CD4-positive, alpha-beta T cell treated with Interleukin-6 for 4 hours (primary cell): ENCODE data around the gene FBXL4.

Experiments used
- DNase-seq: peaks from one replicate; pipeline ENCODE4 v3.0.0-alpha.2; 2020; ENCODE audit warnings: mixed read lengths

FBXL4 gene

GRCh38 chr6:98947411-98948292, at the start of gene FBXL4:
Gene FBXL4 (minus strand): TSS chr6:98947946. CDS start chr6:98926988, 20,958 bp downstream.
- DNase-seq, result peak; percentile 79

DNA sequence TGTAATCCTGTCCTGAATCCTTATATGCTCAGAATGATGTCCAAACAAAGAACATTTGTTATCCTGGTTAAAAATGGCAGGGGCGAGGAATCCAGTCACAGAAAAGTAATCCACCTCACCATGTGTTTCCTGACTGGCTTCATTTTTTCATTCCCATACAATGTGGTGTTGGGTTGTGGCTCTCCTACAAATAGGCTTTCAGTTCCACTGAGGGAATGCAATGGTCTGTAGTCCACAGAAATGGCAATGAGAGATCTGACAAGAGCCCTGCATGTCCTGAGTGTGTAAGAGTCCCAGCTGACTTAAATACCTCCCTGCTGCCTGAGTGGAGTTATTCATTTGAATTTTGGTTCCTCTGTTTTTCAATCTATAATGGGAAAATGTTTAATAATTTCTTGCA, 47.4 kb upstream of the FBXL4 start:
- DNase-seq, result no peak

DNA sequence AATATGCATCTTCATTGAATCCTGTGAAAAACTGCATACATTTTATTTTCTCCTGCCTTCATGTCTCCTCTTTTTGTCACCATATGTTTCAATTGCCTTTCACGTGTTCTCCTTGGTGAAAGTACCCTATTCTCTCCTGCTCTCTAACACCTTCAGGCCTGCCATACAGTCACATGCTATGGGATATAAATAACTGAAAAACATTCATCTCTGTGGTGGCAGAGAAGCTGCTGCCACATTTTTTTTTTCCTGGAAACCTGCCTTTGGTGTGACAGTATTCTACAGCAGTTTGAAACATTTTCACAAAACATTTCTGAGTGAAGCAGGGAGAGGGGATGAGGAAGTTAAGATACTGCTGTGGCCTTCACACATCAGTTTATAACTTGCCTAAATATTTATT, 44.8 kb upstream of the FBXL4 start:
- DNase-seq, result no peak

- no peak for DNase-seq
These were observed 38.4 kb upstream of the FBXL4 start for GRCh38 chr6:98986071-98986615.

- DNase-seq, result no peak
These were observed 37.6 kb upstream of the FBXL4 start for GRCh38 chr6:98985391-98985790.

DNA sequence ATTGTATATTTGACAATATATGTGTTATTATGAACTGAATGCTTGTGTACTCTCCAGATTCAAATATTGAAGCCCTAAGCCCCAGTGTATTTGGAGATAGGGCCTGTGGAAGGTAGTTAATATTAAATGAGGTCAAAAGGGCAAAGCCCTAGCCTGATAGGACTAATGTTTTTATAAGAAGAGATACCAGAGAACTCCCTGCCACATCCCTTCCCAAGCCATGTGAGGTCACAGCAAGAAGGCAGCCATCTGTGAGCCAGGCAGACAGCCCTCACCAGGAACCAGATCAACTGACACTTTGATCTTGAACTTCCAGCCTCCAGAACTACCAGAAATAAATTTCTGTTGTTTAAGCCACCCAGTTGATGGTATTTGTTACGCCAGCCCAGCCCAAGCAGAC, 36.4 kb upstream of the FBXL4 start:
- DNase-seq, result no peak

DNA sequence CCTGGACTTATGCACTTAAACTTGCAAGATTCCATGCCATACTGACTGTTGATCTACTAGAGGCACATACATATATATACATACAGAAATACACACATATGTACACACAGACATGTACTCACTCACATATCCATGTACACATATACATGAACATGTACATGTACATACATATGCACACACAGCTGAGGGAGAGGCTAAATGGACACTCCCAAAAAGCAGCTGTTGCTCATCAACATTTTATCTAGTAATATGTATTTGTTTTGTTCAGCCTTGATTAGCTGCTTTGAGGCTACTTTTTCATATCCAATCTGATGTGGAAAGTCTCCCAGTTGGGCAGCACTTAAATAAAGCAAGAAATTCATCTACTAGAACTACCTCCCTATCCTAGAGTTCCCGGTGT, 33.7 kb upstream of the FBXL4 start:
- DNase-seq, result no peak

DNA sequence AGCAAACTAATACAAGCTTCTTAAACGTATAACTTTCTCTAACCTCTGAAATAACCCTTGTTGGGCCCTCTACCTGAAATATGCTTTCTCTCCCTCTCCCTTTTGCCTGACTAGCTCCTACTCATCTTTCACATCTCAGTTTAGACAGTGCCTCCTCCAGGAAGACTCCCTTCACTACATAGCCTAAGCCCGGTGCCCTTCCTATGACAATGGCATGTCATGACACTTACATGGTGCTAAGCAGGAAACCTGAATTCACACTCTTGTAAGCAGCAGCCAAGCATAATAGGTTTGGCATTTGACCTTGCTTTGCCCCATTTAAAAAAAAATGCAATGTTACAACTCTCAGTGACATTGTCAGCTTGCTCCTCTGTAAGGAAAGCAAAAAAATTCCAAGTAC, 33.1 kb upstream of the FBXL4 start:
- no peak for DNase-seq

DNA sequence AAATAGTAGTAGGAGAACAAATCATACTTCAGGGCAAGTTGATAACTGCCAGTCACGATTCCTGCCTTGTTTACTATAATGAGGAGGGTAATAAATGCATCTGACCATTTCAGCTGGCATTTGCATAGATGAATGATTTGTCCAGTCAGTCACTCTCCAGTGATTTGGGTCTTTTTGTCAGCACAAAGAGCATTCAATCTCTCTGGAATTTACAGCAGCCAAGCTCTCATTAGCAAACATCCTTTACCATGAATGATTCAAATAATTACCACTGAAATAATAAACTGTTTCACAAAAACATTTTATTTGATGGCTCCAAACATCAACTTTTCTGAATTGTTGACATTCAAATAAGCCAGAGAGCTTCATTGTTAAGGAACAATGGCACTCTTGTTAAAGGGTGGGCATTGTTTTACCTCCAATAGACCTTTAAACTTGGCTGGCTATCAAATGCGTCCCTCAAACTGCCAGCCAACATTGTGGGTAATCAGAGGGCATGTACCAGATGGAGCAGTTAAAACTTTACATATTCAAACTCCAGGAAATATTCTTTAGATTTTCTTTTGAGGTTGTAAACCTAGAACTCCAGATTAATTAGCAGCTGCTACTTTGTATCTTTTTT, 30.0 kb upstream of the FBXL4 start:
- no peak for DNase-seq

GRCh38 chr6:98976674-98977385, 29.1 kb upstream of the FBXL4 start:
- no peak for DNase-seq

DNA sequence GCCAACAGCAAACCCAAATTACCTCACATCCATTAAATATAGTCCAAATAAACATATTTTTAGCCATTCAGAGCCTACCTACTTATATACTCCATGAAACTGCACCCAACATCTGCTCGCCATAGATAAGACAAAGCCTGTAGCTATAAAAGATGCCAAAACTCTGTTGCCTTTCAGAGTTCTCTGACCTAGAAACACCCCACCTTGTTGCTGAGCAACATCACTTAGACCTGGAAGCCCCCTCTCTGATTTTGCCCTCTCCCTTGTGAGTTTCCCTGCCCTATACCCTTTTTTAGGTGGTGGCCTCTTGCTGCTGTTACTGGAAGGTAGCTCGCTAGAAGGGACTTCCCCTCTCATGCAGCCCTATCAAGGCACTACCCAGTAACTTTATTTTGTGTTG, 27.7 kb upstream of the FBXL4 start:
- no peak for DNase-seq

- DNase-seq, result no peak
These were observed 26.6 kb upstream of the FBXL4 start for GRCh38 chr6:98974309-98974708.

GRCh38 chr6:98973571-98973970, 25.8 kb upstream of the FBXL4 start:
- DNase-seq, result no peak

DNA sequence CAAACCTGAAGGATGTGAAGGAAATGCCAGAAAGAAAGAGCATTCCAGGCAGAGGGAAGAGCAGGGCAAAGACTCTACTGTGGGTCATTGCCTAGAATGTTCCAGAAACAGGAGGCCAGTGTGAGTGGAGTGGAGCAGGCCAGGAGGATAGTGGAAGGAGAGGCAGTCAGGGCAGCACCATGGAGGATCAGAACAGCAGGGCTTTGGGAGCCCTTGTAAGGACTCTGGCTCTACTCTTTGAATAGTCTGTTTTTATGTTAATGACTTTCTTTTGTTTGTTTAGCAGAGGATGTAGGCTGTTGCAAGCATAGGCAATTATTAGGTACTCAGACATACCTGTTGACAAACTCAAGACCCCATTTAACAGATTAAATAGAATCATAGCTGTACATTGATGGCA, 23.6 kb upstream of the FBXL4 start:
- no peak for DNase-seq

- no peak for DNase-seq
These were observed 22.7 kb upstream of the FBXL4 start for GRCh38 chr6:98970469-98970868.

- no peak for DNase-seq
These were observed 19.9 kb upstream of the FBXL4 start for GRCh38 chr6:98967616-98968015.

DNA sequence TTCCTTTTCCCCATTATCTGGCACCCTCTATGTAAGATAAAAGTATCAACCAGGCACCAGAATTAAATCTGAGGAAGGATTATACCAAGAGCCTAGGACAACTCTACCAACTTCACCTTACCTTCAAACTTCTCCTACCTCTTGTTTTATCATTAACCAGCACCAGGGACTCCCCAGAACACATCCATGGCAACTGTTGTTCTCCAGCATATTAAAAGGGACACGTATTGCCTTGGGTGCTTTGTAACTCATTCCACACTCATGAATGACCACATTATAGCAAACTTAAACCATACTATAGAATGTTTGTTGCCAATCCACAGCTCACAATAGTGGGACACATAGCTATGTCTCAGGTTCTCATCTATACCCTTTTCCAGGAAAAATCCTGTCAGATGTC, 11.9 kb upstream of the FBXL4 start:
- no peak for DNase-seq

GRCh38 chr6:98958776-98959175, 11.0 kb upstream of the FBXL4 start:
- DNase-seq, result no peak

DNA sequence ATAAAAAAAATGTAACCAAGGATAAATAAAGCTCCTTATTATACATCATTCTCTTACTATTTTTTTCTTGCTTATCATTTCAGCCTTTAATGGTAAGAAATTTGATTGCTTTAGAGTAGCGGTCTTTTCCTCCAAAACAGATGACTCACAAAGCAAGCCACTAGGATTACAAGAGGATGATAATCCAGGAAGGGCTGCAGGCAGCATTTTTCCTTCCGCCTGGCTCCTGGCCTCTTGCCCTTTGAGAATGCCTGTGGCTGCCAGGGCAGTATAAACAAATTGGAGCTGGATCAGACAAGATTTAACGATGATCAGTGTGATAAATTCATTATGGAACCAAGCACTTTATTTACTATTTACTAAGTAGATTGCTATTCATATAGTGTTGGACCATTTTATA, 9.7 kb upstream of the FBXL4 start:
- DNase-seq, result no peak

DNA sequence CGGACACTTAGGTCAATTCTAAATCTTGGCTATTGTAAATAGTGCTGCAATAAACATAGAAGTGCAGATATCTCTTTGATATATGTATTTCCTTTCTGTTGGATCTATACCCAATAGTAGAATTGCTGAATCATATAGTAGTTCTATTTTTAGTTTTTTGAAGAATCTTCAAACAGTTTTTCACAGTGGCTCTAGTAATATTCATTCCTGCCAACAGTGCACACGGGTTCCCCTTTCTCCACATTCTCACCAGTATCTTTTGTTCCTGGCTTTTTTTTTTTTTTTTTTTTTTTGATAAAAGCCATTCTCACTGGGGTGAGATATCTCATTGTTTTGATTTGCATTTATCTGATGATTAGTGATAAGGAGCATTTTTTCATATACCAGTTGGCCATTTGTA, 1.8 kb upstream of the FBXL4 start:
- no peak for DNase-seq

- peak; percentile 63 for DNase-seq
These were observed 801 bp downstream of the FBXL4 start for GRCh38 chr6:98946879-98947410.

GRCh38 chr6:98946266-98946878, 1.4 kb downstream of the FBXL4 start:
- no peak for DNase-seq
